Tibial nerve (tissue), 4 donors: ENCODE measurements around the gene RBCK1. TPM values are rescaled to one million over a fixed set of nuclear protein-coding genes. Genes with fewer than 3 reads are reported as not detected.
"Not testable (repeated sequence)": the region's sequence is repeated elsewhere in the genome, so short reads cannot be mapped to it uniquely, and the experiment has no call there.

Experiments
- DNase-seq, 2 donors: peaks; one replicate each; pipeline ENCODE4 v3.0.0-alpha.2; 2019; ENCODE audit warnings: low spot score in 2 of 2
- H3K27ac ChIP-seq, 4 donors: fragments of 200-600 bp; sonication (generic) in 3 of 4; one replicate each; pipeline ENCODE4 v1.5.1; 2017 to 2019; ENCODE audit warnings: mild to moderate bottlenecking in 1 of 4
- H3K27me3 ChIP-seq, 2 donors: fragments of 200-600 bp; sonication (generic) in 1 of 2; one replicate each; pipeline versions ENCODE4 v1.5.1 to v1.6.0; 2017 to 2019
- H3K36me3 ChIP-seq, 3 donors: fragments of 200-600 bp; sonication (generic); one replicate each; pipeline ENCODE4 v1.5.1; 2018 to 2019
- H3K4me1 ChIP-seq, 4 donors: fragments of 200-600 bp; sonication (generic) in 3 of 4; one replicate each; pipeline ENCODE4 v1.5.1; 2017 to 2019
- H3K4me3 ChIP-seq, 4 donors: fragments of 200-600 bp; sonication (generic) in 3 of 4; one replicate each; pipeline ENCODE4 v1.5.1; 2017 to 2019; ENCODE audit warnings: mild to moderate bottlenecking in 1 of 4, moderate library complexity in 1 of 4
- H3K9me3 ChIP-seq, 4 donors: fragments of 200-600 bp; sonication (generic) in 3 of 4; one replicate each; pipeline ENCODE4 v1.5.1; 2017 to 2019
- CTCF ChIP-seq, 5 experiments: fragments of 200-600 bp in 3 of 5; fragments of 450-650 bp in 2 of 5; sonication (generic) in 3 of 5; IDR thresholded peaks; one replicate each; pipeline ENCODE4 v1.5.1; 2016 to 2019; ENCODE audit warnings: antibody characterized with exemption in 5 of 5, mild to moderate bottlenecking in 3 of 5, moderate library complexity in 2 of 5
- EP300 ChIP-seq, 2 donors: sonication (generic); formaldehyde crosslinking; IDR thresholded peaks; one replicate each; pipeline ENCODE4 v1.6.1; 2017; ENCODE audit warnings: antibody characterized with exemption in 2 of 2, mild to moderate bottlenecking in 1 of 2
- POLR2A ChIP-seq, 2 donors: fragments of 450-650 bp; IDR thresholded peaks; one replicate each; pipeline ENCODE4 v1.6.1; 2017; ENCODE audit warnings: antibody characterized with exemption in 2 of 2, mild to moderate bottlenecking in 2 of 2, moderate library complexity in 2 of 2
- WGBS, 2 donors: methylation state at CpG; one replicate each; pipeline ENCODE4 v1.1.5; 2018; 5-methylcytosine and 5-hydroxymethylcytosine counted together
- total RNA-seq, 4 donors: library from RNA; depleted of rRNA; stranded (reverse); fragments of >200 nt; gene quantifications; one replicate each; pipeline ENCODE4 v1.1.0, GENCODE V29; 2016

The RBCK1 gene
- total RNA-seq, 4 donors from 2014 or later = 93.5 to 149 (median 118) TPM

- no peaks in the 10 kb centered on the region for H3K9me3 ChIP-seq
- WGBS, 2 donors = 100% methylated on average over 1 of the region's 1 CpG
- no peak overlapping the region for H3K4me3 ChIP-seq
- DNase-seq = no peak
- peaks cover 0 to 4% of the 10 kb centered on the region in 2 donors for H3K27me3 ChIP-seq
- TF ChIP-seq EP300 (IDR thresholded peaks at IDR 0.05) = no peak
- H3K27ac ChIP-seq = no peak overlapping the region
- peaks cover 0 to 25% (median 2%) of the 10 kb centered on the region in 4 donors for H3K4me1 ChIP-seq
- peaks cover 0 to 24% (median 0%) of the 10 kb centered on the region in 3 donors for H3K36me3 ChIP-seq
These were observed 23.4 kb upstream of the RBCK1 start for GRCh38 chr20:384723-385122.

- Histone ChIP-seq H3K36me3 (peaks cover 0 to 31% (median 0%) of the 10 kb centered on the region in 3 donors), H3K9me3 (no peaks in the 10 kb centered on the region), H3K4me3 (no peak overlapping the region), H3K27ac (no peak overlapping the region), H3K4me1 (peaks cover 0 to 25% (median 2%) of the 10 kb centered on the region in 4 donors), H3K27me3 (peaks cover 0 to 4% of the 10 kb centered on the region in 2 donors)
- DNase-seq = no peak
- TF ChIP-seq POLR2A (IDR thresholded peaks at IDR 0.05) = no peak
- no peak for TF ChIP-seq CTCF (IDR thresholded peaks at IDR 0.05)
- TF ChIP-seq EP300 (IDR thresholded peaks at IDR 0.05) = no peak
- 97 to 98% methylated on average over 5 of the region's 5 CpGs for WGBS, 2 donors
These were observed 22.7 kb upstream of the RBCK1 start for GRCh38 chr20:385448-385847.

- not testable (repeated sequence) for DNase-seq, H3K27me3 ChIP-seq, H3K4me3 ChIP-seq, H3K27ac ChIP-seq, H3K9me3 ChIP-seq
- Histone ChIP-seq H3K4me1 (peaks cover 0 to 14% (median 2%) of the 10 kb centered on the region in 4 donors), H3K36me3 (peaks cover 0 to 41% (median 0%) of the 10 kb centered on the region in 3 donors)
- 94 to 95% methylated on average over 8 of the region's 8 CpGs for WGBS, 2 donors
These were observed 21.5 kb upstream of the RBCK1 start for GRCh38 chr20:386634-387033.

GRCh38 chr20:387520-387919, 20.6 kb upstream of the RBCK1 start:
- WGBS, 2 donors = 94 to 95% methylated on average over 3 of the region's 3 CpGs
- DNase-seq = no peak
- no peak for TF ChIP-seq POLR2A (IDR thresholded peaks at IDR 0.05)
- no peak for TF ChIP-seq EP300 (IDR thresholded peaks at IDR 0.05)
- no peak for TF ChIP-seq CTCF (IDR thresholded peaks at IDR 0.05)
- Histone ChIP-seq H3K4me3 (no peak overlapping the region), H3K27ac (no peak overlapping the region), H3K36me3 (peaks cover 0 to 50% (median 0%) of the 10 kb centered on the region in 3 donors), H3K27me3 (no peaks in the 10 kb centered on the region), H3K9me3 (no peaks in the 10 kb centered on the region), H3K4me1 (peaks cover 0 to 5% (median under 1%) of the 10 kb centered on the region in 4 donors)

- peaks cover 0 to 58% (median 0%) of the 10 kb centered on the region in 3 donors for H3K36me3 ChIP-seq
- no peaks in the 10 kb centered on the region for H3K9me3 ChIP-seq
- WGBS, 2 donors = 85% methylated on average over 21 of the region's 21 CpGs
- H3K27me3 ChIP-seq = no peaks in the 10 kb centered on the region
- H3K4me1 ChIP-seq = no peaks in the 10 kb centered on the region
- TF ChIP-seq EP300 (IDR thresholded peaks at IDR 0.05) = no peak
- TF ChIP-seq POLR2A (IDR thresholded peaks at IDR 0.05) = no peak
- no peak for TF ChIP-seq CTCF (IDR thresholded peaks at IDR 0.05)
- no peak for DNase-seq
- no peak overlapping the region for H3K4me3 ChIP-seq
- H3K27ac ChIP-seq = no peak overlapping the region
These were observed 19.8 kb upstream of the RBCK1 start for GRCh38 chr20:388034-388994.

GRCh38 chr20:389220-389619, 18.9 kb upstream of the RBCK1 start:
- no peak for DNase-seq
- Histone ChIP-seq H3K4me3 (no peak overlapping the region), H3K27me3 (no peaks in the 10 kb centered on the region), H3K27ac (no peak overlapping the region), H3K4me1 (no peaks in the 10 kb centered on the region), H3K9me3 (no peaks in the 10 kb centered on the region), H3K36me3 (peaks cover 0 to 64% (median 0%) of the 10 kb centered on the region in 3 donors)
- TF ChIP-seq EP300 (IDR thresholded peaks at IDR 0.05) = no peak
- TF ChIP-seq POLR2A (IDR thresholded peaks at IDR 0.05) = no peak
- TF ChIP-seq CTCF (IDR thresholded peaks at IDR 0.05) = no peak
- 81% methylated on average over 6 of the region's 6 CpGs for WGBS, 2 donors
